GM19043 (cell line): ENCODE measurements around the gene PGAP2.

Source experiments
- ATAC-seq: cut with Tn5 transposase; IDR thresholded peaks from one replicate; pipeline ENCODE4 v1.9.1; 2021; ENCODE audit warnings: low read depth; ENCODE audit not compliant: unreplicated experiment

PGAP2 gene

DNA sequence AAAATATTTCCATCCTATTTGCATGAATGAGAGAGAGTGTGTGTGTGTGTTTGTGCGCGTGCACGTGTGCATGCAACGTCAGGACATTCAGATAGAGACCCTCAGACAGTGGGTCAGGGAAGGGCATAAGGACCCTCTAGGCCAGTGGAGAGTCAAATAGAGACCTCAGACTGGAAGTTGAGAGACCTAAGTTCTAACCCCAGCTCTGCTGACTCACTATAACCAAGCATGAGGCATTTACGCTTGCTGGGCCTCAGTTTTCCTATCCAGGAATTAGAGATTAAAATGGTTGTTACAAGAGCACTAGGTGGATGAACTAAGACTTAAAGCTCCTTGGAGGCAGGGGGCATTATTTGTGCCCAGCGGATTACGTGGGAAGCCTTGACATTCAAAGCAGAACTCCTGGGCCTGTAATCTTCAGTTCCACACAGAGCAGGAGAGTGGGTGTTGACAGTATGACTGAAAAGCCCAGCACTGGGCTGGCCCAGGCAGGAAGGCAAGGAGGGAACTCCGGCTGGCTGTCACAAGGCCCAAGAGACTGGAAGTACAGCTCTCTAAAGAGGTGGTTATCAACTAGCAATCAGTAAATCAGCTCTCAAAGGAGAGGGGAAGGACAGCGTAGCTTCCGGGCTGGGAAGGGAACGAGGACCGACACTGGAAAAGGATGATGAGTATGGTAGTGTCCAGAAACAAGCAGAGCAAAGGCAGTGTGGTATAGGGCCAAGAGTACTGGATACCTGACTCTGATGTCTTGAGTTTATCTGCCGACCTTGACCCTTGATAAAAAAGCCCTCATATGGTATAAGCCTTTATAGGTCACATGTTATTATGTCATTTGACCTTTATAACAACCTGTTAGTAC lies 23.2 kb downstream of the PGAP2 start:
- ATAC-seq: no peak

- no peak for ATAC-seq
These were observed 24.5 kb downstream of the PGAP2 start for GRCh38 chr11:3832816-3833215.

DNA sequence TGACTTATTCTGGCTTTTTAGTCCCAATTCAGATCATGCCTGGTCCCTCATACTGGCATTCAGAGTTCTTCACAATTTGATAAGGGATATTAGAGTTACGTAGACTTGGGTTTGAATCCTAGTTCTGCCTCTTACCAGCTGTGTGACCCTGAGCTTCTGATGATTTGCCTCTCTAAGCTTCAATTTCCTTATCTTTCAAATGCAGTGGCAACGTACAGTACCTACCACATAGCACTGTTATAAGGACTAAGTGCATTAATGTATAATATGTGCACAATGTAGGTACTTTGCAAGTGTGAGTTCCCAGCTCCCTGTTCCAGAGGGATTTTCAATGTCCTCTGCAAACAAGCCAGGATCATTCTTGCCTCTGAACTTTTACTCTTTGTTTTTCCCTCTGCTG lies 25.1 kb downstream of the PGAP2 start:
- no peak for ATAC-seq

DNA sequence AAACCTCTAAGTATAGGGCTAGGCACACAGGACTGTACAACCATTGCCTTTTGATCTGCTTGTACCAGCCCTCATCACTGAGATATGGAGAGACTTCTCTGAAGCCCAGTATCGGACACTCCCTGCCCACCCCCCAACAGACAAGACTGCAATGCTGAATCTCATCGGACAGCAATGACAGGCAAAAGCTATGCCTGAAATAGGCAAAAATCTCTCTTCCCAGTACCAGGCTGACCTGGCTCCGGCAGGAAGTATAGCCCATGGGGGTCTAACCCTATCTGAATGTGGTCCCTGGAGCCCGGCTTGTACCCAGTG lies 25.9 kb downstream of the PGAP2 start:
- no peak for ATAC-seq

GRCh38 chr11:3834664-3835461 lies 26.5 kb downstream of the PGAP2 start:
- no peak for ATAC-seq

DNA sequence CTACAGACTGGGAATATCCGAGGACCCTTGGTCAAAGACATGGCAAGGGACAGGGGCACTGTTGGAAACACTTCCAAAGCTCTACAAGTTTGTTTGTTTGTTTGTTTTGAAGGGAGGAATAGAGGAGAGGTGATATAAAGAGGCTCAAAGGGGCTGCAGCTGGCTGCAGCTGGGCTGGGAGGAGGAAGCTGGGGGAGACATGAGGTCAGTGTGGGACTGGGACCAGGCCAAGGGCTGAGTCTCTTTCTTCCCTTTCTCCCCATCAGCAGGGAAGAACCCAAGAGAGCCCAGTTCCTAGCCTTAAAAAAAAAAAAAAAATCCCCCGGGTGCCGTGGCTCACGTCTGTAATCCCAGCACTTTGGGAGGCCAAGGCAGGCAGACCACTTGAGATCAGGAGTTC lies 27.4 kb downstream of the PGAP2 start:
- ATAC-seq: no peak

DNA sequence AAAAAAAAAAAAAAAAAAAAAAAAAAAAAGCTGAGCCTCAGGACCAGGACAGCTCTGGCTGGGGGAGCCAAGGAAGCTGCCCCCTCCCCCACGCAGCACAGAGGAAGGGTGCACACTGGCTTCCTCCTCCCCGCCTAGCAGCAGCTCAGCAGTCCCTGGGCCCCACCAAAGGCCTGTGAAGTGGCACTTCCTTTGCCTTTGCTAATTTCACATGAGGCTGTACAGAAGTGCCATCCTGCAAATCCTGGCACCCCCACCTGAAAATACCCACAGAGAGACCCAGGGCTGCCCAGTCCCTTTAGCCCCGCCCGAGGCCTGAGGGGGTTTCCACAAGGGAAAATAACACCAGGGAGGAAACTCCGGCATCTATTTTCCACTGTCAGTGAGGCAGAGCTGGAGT lies 28.5 kb downstream of the PGAP2 start:
- ATAC-seq: no peak

DNA sequence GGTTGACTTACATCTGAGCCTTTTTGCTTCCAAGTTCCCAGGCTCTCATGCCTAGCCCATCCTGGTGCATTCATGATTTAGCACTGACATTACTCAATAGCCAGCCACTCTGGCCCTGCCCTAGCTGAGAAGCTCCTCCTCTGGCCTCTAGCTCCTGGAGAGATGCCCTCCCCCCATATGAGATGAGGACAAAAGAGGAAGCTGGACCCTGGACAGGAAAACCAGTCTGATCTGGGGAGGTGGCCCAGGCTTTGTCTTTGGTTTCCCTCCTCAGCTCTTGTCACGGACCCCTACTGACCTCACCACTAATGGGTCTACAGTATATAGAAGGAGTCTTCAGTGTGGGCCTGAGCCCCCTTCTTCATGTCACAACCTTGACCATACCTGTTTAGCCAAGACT lies 29.4 kb downstream of the PGAP2 start:
- no peak for ATAC-seq

DNA sequence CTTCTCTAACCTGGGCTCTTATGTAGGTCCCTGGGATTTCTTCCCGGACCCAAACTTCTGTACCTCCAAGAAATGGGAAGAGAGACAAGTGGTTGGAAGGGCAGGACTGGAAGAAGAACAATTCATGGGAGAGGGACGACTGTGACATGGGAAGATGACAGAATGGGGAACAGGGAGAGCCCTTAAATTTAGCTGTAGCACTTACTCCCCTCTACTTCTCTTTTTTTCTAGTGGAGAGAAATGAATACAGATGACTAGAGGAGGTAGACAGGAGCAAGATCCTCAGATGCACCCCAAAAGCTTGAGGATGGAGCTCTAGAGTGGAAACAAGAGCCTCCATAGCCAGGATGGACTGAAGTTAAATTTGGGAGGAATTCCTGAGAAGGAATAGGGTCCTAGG lies 30.1 kb downstream of the PGAP2 start:
- ATAC-seq: no peak

GRCh38 chr11:3840004-3840869 lies 31.9 kb downstream of the PGAP2 start:
- no peak for ATAC-seq

GRCh38 chr11:3840870-3841425 lies 32.6 kb downstream of the PGAP2 start, which contains the start of gene RHOG:
Gene RHOG, minus strand, starts transcription at chr11:3840959. Its CDS starts 12,821 bp downstream, at chr11:3828138.
- ATAC-seq: peak; percentile 40

DNA sequence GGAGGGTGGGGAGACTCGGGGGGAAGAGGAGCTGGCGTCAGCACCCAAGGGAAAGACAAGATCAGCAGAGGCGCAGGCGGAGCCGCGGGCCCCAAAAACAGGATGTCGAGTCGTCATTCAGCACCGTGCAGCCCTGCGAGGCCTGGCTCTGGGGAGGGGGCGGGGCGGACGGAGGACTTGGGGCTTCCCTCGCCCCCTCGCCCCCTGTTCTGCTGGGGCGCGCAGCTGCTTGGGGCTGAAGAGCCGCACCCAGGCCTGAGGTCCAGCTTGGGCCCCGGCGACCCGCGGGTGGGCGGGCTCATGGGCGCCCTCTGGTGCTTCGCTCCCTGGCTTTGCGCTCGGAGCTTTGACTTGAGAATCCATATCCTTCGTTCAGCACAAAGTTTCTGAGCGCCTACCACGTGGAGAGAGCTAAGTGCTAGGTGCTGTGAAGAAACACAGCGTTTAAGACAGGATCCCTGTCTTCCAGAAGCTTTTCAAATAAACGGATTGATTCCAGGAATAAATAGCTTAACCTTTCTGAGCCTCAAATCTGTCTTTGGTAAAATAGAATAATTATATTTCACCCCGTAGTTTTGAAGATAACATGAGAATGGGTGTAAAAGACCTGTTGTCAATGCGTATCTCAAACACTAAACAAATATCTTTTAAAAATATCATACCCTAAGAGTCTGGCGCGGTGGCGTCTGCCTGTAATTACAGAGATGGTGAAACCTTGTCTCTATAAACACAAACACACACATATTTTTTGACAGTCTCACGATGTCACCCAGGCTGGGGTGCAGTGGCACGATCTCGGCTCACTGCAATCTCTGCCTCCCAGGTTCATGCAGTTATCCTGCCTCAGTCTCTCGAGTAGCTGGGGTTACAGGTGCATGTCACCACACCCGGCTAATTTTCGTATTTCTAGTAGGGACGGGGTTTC lies 33.3 kb downstream of the PGAP2 start:
- ATAC-seq: peak; percentile 48

- no peak for ATAC-seq
These were observed 35.0 kb downstream of the PGAP2 start for GRCh38 chr11:3843326-3843725.

GRCh38 chr11:3845246-3845645 lies 36.9 kb downstream of the PGAP2 start:
- no peak for ATAC-seq

- no peak for ATAC-seq
These were observed 37.3 kb downstream of the PGAP2 start for GRCh38 chr11:3845670-3846069.

- no peak for ATAC-seq
These were observed 41.0 kb downstream of the PGAP2 start for GRCh38 chr11:3849297-3849874.

GRCh38 chr11:3853545-3853842 lies 45.1 kb downstream of the PGAP2 start:
- no peak for ATAC-seq

DNA sequence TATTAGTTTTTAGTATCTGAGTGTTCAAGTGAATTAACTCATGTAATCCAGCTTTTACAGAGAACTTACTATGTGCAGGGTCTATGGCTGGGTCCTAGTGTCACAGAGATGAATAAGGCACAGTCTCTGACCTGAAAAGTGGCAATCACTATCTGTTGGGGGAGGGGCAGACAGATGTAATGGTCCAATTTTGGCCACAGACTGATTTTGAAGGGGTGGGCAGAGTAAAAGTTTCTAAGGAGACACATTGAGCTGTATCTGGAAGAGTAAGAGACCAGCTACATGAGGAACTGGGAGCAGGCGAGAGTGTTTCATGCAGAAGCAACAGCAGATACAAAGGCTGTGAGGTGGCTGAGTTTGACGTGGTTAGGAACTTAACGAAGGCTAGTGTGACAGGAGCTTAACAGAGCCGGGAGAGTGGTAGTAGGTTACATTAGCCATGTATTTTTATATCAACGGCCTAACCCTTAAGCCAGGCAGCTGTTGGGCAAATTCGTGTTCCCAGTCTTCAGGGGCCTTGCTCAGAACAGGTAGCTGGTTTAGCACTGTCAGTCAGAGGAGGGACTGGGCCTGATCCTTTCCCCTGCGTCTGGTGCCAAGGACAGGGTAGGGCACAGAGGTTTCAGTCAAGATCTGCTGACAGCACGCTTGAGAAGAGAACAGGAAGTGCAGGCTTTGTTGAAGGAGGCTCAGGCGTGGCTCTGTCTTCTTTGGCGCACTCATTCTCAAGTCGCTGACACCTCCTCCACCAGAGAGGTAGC lies 45.7 kb downstream of the PGAP2 start:
- ATAC-seq: peak; percentile 38

GRCh38 chr11:3854660-3854976 lies 46.3 kb downstream of the PGAP2 start:
- ATAC-seq: no peak
